NCI-H1436 treated with DMSO at 0.1 percent for 48 hours (cell line): ENCODE measurements around the gene FAM171A2.

Source experiments
- DNase-seq: peaks from one replicate; lab custom pipeline; 2025; lab: John Stamatoyannopoulos, UW

The FAM171A2 gene

DNA sequence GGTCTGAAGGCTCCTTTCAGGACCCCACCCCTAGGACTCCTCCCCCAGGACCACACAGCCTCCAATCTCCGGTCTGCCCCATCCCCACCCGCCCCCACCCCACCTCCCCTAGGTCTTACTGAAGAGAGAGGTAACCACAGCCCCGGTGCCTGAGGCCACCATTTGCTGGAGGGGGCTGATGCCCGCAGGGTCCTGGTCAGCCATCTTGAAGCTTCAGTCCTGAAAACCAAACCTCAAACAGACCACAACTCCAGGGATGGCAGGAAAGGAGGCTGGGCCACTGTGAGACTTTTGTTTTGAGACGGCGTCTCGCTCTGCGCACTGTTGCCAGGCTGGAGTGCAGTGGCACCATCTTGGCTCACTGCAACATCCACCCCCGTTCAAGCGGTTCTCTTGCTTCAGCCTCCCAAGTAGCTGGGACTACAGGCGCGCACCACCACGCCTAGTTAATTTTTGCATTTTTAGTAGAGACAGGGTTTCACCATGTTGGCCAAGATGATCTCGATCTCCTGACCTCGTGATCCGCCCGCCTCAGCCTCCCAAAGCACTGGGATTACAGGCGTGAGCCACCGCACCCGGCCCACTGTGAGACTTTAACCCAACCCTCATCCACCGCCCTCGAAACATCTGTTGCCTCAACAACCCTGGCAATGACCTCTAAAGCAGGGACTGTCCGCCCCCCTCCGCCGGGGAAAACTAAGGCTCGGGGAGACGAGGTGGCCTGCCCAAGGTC is 40.1 kb downstream of the FAM171A2 start:
- no peak for DNase-seq

DNA sequence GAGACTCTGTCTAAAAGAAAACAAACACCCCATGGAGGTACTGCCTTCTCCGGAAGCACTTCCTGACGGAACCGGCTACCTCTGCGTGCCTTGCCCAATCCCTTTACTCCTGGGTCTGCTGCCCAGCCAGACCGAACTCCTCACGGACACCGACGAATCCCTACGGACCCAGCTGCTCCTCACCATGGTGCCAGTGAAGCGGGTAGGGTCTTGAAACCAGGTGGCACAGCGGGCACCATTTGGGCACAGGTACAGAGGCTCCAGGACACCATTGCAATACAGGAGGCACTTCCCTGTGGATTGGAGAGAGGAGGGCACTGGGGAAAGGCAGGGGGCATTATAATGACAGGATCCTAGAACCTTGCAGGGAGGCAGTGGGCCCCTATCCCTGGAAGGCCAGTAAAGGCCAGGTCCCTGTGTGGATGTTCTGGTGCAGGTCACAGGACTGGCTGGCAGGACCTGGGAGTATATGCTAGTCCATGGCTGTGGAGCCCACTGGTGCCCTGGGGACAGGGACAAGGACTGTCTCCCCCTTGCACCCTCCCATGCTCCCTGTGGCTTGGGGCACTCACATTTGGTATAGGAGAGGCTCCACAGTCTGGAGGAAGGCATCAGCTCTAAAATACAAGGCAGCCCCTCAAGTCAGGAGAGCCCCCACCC is 41.3 kb downstream of the FAM171A2 start:
- no peak for DNase-seq

DNA sequence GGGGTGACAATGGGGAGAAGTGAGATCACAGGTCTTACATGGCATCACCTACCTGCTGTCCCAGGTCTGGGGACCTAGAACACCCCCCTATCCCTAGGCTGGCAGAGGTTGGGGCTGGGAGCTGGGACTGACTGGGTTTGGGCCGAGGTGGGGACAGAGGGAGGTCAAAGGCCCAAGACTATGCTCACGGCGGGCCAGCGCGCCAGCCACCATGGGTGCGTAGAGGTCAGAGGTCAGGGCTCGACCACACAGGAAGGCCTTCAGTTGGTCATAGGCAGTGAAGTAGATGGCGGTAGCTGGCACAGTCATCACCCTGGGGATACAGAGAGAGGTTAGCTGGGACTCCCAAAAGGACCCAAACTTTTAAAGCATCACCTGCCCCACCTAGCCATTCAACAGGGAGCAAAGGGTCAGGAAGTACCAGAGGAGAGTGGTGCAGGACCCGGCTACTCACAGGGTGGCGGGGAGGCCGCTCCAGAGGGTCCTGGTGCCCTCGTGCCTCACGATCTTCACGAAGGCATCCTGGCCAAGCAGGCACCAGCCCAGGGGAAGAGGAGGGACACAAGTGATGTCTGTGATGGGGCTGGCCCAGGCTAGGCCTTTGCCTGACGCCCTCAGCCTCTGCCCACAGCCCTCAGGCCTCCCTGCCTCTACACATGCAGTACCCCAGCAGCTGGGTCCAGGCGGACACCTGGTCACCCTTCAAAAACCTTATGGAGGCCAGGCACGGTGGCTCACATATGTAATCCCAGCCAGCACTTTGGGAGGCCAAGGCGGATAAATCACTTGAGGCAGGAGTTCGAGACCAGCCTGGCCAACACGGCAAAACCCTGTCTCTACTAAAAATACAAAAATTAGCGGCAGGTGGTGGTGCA is 42.2 kb downstream of the FAM171A2 start:
- DNase-seq: no peak

- DNase-seq: no peak
Observed at GRCh38 chr17:44320066-44320465, 43.6 kb downstream of the FAM171A2 start.

- DNase-seq: no peak
Observed at GRCh38 chr17:44318077-44318892, 45.4 kb downstream of the FAM171A2 start.

DNA sequence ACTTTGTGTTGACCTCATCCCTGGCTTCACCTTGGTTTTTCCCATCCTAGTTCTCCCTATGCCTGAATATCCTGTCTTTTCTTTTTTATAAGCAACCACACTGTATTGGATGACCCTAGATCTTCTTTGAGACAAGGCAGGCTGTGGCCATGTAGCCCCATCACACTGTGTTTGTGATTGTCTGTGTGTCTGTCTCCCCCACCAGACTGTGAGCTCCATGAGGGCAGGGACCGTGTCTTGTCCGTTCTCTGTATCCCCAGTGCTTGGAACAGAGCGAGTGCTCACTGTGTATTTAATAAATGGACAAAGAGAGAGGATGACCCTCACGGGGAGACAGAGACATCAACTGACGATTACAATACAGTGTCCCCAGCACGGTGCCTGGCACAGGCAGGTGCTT is 46.1 kb downstream of the FAM171A2 start:
- DNase-seq: no peak

GRCh38 chr17:44315760-44316731 is 47.6 kb downstream of the FAM171A2 start:
- DNase-seq: no peak

- DNase-seq: no peak
Observed at GRCh38 chr17:44314869-44315661, 48.6 kb downstream of the FAM171A2 start.

DNA sequence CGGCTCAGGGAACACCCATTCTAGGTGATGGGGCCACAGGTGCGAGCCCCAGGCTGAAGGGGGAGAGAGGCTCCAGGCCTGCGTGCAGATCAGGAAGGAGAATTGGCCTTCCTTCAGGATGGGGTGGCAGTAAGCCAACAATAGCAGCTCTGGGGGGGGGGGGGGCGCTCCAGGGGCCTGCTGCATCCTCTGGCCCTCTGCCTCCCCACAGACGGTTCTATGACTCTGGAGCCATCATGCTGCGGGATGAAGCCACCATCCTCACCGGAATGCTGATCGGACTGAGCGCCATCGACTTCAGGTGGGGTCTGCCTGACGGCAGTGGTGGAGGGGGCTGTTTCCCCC is 49.2 kb downstream of the FAM171A2 start:
- DNase-seq: no peak

GRCh38 chr17:44314031-44314430 is 49.6 kb downstream of the FAM171A2 start:
- DNase-seq: no peak

- no peak for DNase-seq
Observed at GRCh38 chr17:44312396-44313104, 51.1 kb downstream of the FAM171A2 start.

DNA sequence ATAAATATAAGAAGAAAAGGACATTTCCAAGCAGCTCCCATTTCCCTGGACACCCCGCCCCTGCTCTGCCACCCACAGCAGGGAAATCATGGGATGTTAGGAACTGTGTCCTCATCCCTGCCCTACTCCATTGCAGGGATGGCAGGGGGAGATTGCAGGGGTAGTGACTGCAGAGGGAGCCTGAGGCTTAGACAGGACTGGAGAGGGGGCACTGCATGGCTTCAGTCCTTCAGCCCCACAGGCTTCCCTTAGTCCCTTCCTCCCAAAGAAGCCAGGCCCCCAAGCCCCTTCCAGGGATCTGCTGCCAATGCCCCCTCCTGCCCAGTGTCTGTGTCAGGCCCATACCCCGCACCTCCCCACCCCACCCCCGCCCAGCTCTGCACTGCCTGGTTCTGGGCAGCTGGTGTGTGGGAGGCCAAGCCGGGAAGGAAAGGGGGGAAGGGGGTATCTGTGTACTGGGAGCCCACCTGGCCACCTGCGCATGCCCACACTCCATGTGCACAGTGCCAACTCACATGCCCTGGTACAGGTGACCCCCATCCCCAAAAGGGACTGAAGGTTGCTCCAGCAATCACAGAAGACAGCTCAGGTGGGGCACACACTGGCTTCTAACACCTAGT is 52.0 kb downstream of the FAM171A2 start:
- DNase-seq: no peak

DNA sequence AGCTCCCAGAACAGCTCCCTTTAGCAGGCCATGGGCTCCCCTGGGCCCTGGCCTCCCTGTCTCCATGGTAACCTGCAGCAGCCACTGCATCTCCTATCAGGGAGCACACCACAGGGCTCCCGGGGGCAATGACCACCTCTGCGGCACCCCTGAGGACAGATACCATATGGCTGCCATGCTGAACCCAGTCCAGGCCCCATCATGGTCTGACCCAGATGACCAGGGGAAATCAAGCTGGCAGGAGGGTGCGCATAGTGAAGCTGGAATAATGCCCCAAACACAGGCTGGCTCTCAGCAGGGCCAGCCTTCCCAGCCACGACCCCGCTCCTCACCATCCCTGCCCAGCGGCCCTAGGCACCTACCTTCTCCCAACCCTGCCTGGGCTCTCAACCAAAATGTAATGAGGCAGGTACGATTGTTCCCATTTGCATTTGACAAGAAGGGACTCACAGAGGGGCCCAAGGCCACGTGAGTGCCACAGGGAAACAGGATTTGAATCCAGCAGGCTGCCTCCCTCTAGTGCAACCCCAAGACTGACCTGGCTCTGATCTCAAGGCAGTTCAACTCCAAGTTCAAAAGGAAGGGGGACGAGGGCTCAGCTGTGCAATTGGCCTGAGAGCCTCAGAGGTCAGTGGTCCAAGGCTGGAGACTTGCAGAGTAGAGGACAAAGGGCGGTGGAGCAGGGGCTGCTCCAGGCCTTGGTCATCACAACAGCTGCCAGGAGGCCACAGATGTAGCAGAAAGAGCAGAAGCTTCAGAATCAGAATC is 52.9 kb downstream of the FAM171A2 start:
- DNase-seq: no peak

DNA sequence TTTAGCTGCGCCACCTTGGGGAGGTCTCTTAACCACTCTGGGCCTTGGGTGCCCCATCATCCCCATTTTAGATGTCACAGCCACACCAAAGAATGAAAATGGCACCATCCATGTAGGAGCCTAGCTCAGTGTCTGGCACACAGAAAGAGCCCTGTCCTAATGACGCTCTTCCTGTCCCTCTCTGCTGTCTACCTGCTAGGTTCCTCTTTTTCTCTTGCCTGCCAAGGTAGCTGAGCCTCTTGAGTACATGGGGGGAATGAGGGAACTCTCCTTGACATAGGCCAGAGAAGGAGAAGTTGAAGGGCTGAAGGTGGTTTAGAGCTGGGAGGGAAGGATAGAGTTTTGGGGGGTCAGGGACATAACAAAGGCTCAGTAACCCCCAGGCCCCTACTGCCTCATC is 53.5 kb downstream of the FAM171A2 start:
- no peak for DNase-seq

DNA sequence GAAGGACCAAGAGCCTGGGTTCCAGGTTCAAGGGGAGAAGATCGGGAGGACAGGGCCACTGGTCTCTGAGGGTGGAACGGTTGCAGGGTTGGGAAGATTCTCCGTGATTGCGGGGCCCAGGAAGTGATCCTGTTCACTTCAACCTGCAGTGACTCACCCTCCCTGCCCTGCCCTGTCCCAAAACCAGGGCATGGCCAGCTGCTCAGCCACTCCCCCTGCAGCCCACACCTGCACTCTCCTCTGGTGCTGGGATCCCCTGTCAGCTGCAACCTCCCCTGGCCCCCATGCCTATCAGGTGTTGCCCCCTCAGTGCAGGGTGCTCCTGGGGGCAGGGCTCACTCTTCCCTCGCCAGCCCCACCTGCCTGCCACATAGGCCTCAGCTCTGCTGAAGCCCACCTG is 54.2 kb downstream of the FAM171A2 start:
- no peak for DNase-seq

- no peak for DNase-seq
Observed at GRCh38 chr17:44308865-44309264, 54.8 kb downstream of the FAM171A2 start.

DNA sequence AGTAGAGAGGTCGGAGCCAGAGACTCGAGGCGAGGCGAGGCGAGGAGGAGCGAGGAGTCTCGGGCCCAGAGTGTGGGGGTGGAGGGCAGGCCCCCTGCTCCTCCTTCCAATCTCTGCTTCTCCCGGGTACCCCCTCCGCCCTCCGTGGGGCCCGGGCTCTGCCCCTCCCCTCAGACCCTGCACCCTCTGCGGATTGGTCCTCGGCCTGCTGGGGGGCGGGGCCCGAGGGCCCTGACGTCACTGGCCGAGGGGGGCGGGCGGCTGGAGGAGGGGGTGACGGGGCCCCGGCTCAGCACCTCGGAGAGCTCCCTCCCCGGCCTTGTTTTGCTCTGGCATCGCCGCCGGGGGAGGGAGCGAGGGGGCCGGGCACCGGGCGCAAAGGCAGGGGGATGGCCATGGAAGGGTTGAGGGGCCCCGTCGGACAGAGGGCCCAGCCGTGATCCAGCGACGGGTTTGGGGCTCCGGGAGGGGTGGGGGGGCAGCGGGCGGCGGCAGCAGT is 55.3 kb downstream of the FAM171A2 start, which contains the start of gene RUNDC3A:
RUNDC3A (plus strand) TSS at position 282 of the 499 bp plus-strand sequence. CDS start 232 bp downstream, outside the sequence.
- DNase-seq: peak; percentile 60
